ENCODE results near the gene LRP3. TPM values are rescaled to one million over a fixed set of nuclear protein-coding genes. Genes with fewer than 3 reads are reported as not detected.

The LRP3 gene
- total and polyA plus RNA-seq, 2 of the 13 experiments (the other 11 are each of a cell fraction or from before 2014, with no cell fraction given), result 17.6 to 51.6 TPM

DNA sequence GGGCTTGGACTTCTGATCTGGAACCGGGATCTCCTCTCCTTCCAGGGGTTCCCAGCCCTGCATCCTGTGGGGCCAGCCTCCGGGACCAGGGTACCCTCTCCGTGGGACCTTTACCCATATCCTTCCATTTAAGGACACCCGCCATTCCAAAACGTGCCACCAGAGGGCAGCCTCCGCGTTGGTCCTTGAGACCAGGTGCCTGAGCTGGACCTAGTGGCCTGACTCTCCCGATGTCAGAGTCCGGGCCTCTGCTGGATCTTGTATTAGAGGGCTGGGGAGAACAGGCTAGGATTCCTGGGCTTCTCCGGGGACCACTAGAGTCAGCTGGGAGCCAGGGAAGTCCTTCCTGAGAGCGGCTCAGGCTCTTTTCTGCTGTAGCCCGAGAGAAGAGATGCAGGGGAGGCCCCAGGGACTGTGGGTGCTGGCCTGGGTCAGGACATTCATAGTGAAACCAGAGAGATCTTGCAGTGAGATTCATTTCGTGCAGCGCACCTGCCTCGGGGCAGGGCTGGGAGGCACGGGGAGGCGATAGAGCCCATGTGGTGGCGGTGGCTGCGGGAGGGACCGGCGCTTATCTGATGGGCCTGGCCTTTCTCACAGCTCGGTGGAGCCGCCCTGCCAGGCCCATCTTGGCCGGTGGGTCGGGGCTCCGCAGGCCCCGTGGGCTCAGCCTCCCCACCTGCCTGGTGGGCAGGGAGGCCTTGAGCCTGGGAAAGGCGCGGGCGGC, 41.3 kb downstream of the LRP3 start (continued):
- TF ChIP-seq NR2F6 (IDR thresholded peaks at IDR 0.05), result no peak
- TF ChIP-seq NR2F6 (CRISPR knock-in tag; IDR thresholded peaks at IDR 0.05), result peak; percentile 36; the same call in 1 of the 2 replicates
- TF ChIP-seq, protein P1, sequence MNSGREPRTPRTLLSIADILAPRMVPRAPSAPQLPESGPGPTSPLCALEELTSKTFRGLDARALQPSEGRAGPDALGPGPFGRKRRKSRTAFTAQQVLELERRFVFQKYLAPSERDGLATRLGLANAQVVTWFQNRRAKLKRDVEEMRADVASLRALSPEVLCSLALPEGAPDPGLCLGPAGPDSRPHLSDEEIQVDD (CRISPR knock-in tag; IDR thresholded peaks at IDR 0.05; ENCODE audit: borderline replicate concordance), result no peak
- peak; percentile 62 for TF ChIP-seq ZNF772 (CRISPR knock-in tag; IDR thresholded peaks at IDR 0.05)
- TF ChIP-seq, protein P2, sequence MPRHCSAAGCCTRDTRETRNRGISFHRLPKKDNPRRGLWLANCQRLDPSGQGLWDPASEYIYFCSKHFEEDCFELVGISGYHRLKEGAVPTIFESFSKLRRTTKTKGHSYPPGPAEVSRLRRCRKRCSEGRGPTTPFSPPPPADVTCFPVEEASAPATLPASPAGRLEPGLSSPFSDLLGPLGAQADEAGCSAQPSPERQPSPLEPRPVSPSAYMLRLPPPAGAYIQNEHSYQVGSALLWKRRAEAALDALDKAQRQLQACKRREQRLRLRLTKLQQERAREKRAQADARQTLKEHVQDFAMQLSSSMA (CRISPR knock-in tag; IDR thresholded peaks at IDR 0.05), result 0 out of 2 replicates have a peak, but pooled peaks have one; percentile 36
- TF ChIP-seq ZFY (CRISPR knock-in tag; IDR thresholded peaks at IDR 0.05), result peak; percentile 56
- TF ChIP-seq, protein P3, sequence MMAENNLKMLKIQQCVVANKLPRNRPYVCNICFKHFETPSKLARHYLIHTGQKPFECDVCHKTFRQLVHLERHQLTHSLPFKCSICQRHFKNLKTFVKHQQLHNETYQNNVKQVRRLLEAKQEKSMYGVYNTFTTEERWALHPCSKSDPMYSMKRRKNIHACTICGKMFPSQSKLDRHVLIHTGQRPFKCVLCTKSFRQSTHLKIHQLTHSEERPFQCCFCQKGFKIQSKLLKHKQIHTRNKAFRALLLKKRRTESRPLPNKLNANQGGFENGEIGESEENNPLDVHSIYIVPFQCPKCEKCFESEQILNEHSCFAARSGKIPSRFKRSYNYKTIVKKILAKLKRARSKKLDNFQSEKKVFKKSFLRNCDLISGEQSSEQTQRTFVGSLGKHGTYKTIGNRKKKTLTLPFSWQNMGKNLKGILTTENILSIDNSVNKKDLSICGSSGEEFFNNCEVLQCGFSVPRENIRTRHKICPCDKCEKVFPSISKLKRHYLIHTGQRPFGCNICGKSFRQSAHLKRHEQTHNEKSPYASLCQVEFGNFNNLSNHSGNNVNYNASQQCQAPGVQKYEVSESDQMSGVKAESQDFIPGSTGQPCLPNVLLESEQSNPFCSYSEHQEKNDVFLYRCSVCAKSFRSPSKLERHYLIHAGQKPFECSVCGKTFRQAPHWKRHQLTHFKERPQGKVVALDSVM (CRISPR knock-in tag; IDR thresholded peaks at IDR 0.05), result peak; percentile 29; the same call in 1 of the 2 replicates
- TF ChIP-seq REXO4 (CRISPR knock-in tag; IDR thresholded peaks at IDR 0.05; ENCODE audit: borderline replicate concordance), result no peak
- TF ChIP-seq ZNF775 (CRISPR knock-in tag; IDR thresholded peaks at IDR 0.05; ENCODE audit: borderline replicate concordance), result no peak
- TF ChIP-seq, protein P4, sequence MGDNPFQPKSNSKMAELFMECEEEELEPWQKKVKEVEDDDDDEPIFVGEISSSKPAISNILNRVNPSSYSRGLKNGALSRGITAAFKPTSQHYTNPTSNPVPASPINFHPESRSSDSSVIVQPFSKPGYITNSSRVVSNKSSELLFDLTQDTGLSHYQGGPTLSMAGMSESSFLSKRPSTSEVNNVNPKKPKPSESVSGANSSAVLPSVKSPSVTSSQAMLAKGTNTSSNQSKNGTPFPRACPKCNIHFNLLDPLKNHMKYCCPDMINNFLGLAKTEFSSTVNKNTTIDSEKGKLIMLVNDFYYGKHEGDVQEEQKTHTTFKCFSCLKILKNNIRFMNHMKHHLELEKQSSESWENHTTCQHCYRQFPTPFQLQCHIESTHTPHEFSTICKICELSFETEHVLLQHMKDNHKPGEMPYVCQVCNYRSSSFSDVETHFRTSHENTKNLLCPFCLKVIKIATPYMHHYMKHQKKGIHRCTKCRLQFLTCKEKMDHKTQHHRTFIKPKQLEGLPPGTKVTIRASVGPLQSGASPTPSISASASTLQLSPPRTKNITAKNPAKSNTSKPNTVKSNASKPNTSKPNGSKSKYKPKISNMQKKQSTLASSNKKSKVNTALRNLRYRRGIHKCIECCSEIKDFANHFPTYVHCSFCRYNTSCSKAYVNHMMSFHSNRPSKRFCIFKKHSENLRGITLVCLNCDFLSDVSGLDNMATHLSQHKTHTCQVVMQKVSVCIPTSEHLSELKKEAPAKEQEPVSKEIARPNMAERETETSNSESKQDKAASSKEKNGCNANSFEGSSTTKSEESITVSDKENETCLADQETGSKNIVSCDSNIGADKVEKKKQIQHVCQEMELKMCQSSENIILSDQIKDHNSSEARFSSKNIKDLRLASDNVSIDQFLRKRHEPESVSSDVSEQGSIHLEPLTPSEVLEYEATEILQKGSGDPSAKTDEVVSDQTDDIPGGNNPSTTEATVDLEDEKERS (CRISPR knock-in tag; IDR thresholded peaks at IDR 0.05), result peak; percentile 47; the same call in 1 of the 2 replicates
- no peak for TF ChIP-seq HOMEZ (CRISPR knock-in tag; IDR thresholded peaks at IDR 0.05; ENCODE audit: low read depth)
- TF ChIP-seq ZBTB7B (CRISPR knock-in tag; IDR thresholded peaks at IDR 0.05), result peak; percentile 57; the same call in 1 of the 2 replicates
- no peak for TF ChIP-seq ATF7 (IDR thresholded peaks at IDR 0.05)
- TF ChIP-seq ATF7 (CRISPR knock-in tag; IDR thresholded peaks at IDR 0.05), result no peak
- peak; percentile 73 for TF ChIP-seq ATF2 (CRISPR knock-in tag; IDR thresholded peaks at IDR 0.05)
- TF ChIP-seq ZNF501 (CRISPR knock-in tag; IDR thresholded peaks at IDR 0.05), result peak; percentile 54; the same call in 1 of the 2 replicates
- TF ChIP-seq HNF4A (CRISPR knock-in tag; IDR thresholded peaks at IDR 0.05), result peak; percentile 60; the same call in 1 of the 2 replicates
- TF ChIP-seq ZBTB7A (CRISPR knock-in tag; IDR thresholded peaks at IDR 0.05), result peak; percentile 32; the same call in 1 of the 2 replicates
- TF ChIP-seq NR3C1 (CRISPR knock-in tag; IDR thresholded peaks at IDR 0.05), result no peak
